HG02970 (cell line): ENCODE results near the gene ZDHHC14.

Source experiments
- ATAC-seq: cut with Tn5 transposase; IDR thresholded peaks from one replicate; pipeline ENCODE4 v1.9.1; 2021; ENCODE audit warnings: mild to moderate bottlenecking, moderate library complexity, moderate number of reproducible peaks; ENCODE audit not compliant: unreplicated experiment, low FRiP score

The ZDHHC14 gene

DNA sequence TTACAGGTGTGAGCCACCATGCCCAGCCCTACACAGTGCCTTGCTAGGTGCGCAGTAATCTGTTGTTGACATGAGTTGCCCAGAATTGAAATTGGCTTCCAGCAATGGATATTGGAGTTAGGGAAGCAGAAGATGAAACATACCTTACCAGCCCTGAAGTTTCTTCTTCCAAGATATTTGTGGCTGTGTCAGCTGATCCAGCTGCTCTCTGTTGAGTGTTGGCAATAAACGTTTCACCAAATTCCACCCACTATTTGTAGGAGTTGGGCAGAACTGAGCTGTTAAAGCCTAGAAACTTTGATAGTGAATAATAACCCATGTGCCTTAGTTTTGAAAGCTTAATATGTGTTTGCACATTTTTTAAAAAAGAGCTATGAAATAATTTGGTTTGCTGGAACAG lies 223.8 kb downstream of the ZDHHC14 start:
- no peak for ATAC-seq

DNA sequence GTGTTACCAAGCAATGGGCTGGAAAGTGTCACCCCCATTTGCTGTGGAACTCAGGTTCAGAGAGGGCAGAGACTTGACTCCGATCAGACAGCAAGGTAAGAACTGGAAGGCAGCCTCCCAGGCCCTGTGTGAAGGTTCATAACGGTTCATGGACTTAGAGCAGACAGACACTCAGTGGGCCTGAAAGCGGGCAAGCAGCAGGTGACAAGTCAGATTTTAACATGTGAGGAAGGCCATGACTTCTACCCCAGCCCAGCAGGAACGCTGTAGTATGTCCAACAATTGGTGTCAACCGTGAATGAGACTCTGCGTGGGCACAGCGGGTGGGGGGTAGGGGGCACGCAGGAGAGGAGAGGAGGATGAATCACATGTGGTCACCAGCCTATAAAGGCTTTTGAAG lies 224.5 kb downstream of the ZDHHC14 start:
- ATAC-seq, result no peak

DNA sequence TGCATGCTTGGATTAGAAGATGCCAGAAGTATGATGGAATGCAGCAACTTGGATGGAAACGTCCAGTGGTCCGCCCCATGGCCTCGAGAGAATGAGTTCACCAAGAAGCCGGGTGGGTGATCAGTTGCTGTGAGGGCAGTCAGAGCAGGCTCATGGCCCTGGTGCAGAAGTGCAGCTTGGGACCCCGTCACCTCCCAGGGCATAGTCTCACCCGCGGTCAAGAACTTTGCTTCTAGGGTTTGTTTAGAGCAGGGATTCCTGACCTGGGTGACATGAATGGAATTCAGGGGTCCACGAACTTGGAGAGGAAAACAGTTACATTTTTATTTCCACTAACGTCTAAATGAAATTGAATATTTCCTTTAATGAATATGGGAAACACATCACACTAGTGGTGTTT lies 225.5 kb downstream of the ZDHHC14 start:
- no peak for ATAC-seq

DNA sequence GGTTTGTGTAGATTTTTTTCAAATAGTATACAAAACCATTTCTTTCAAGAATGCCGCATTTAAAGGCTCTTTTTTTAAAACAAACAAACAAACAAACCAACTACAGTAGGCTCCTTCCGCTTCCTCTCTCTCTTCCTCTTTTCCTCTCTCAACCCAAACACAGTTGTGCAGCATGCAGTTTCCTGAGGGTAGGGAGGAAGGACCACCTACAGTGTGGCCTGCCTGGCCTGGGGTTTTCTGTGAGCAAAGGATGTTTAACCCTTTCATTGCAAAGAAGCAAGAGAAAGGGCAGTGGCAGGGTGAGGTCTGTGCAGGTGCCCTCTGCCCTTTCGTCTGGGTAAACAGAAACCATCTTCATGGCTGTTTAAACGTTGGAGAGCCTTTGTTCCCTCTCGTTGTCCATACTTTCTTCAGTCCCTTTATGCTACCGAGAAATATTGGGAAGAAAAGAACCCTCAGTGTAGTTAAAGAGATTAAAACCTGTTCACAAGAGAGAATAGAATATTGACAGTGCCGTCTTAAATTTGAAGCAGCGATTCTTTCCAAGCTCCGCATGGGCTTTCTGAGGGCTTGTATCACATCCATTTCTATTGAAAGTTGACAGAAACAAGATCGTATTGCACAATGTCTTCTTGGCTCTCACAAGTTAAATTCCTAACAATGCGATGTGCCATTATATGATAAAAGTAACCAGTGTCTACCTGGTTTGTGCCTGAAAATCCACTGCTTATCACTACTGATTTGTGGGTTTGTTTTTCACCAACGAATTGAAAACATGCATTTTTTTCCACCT lies 226.5 kb downstream of the ZDHHC14 start:
- ATAC-seq, result no peak

DNA sequence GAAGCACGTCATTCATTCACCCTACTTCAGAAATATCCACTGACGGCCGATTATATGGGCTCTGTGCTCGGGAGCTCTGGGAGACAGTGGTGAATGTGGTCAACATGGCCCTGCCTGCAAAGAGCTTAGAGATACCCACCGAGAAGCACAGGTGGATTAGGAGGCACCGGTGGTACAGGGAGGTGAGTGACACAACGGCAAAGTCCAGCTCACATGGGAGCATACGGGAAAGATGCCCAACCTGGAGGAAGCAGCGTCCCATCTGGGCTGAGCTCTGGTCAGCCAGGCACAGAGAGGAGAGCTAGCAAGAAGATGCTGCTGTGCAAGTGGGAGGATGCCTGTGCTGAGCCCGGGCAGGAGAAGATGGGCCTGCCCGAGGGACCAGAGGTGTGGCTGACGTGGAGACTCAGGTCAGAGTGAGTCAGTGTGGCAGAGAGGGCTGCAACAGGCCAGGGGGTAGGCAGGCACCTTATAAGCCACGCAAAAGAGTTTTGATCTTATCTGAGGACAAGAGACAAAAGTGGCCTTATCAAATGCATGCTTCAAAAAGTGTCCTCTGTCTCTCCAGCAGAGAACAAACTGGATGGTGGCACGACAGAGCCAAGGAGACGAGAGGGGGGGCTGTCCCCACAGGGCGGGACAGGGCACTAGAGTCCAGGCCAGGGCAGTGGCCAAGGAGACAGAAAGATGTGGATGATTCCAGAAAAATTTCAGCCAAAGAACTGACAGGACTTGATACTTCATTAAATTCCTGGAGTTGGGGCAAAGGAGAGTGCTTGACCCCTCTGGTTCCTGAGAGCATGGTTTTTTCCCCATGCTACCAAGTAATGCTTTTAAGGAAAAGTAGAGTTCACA lies 227.5 kb downstream of the ZDHHC14 start:
- no peak for ATAC-seq

DNA sequence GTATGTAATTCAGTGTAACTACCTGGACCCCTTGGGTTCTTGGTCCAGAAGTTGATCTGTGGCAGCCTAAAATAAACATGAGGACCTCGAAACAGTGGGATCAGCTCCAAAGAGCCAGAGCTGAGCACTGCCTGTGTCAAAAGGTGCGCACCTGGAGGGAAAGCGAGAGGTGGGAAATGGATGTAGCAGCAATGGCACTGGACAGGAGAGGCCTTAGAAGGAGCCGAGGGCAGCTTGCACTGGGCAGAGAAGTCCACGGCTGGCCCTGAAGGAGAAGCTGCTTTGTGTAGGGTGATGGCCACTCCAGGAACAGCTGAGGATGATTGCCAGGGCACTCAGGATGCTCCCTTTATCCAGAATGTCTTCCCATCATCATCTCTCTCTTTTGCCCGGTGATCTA lies 228.1 kb downstream of the ZDHHC14 start:
- ATAC-seq, result no peak

DNA sequence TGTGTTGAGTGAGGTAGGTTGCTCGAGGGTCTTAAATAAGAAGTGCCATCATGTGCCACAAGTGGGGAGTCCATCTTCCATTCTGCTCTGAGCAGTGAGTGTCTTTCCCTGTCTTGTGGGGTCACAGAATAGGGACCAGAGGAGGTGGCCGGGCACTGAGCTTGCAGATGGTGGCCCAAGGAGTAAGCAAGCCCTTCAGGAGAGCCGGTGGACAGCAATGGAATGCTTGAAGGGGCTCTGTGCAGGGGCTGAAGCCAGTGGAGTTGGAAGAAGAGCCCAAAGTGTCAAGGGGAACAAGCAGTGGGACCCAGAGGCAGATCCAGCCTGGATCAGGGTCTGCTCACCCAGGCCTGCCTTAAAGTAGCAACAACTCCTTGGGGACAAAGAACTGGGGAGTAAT lies 228.6 kb downstream of the ZDHHC14 start:
- ATAC-seq, result no peak

DNA sequence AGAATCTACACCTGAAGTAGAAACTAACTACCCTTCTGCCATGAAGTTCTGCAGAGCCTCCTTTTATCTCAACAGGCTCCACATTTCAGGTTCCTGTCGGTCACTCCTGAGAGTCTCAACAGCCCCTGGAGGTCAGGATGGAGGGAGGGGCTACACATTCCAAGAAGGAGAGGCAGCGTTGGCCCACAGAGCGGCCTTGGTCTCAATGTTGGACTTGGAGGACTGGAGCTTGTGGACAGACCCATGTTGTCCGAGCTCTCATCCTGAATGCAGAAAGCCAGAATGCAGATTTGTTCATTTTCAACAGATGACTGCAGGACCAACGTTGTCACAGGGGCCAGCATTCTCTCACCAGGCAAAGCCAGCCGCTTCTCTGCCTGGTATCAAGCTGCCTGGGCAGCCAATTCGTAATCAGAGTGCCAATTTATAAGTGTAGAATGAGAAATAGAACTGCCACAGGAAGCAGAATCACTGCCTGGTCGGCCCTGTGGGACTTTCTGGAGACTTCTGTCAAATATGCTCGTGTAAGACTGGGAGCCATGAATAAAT lies 229.5 kb downstream of the ZDHHC14 start:
- no peak for ATAC-seq

DNA sequence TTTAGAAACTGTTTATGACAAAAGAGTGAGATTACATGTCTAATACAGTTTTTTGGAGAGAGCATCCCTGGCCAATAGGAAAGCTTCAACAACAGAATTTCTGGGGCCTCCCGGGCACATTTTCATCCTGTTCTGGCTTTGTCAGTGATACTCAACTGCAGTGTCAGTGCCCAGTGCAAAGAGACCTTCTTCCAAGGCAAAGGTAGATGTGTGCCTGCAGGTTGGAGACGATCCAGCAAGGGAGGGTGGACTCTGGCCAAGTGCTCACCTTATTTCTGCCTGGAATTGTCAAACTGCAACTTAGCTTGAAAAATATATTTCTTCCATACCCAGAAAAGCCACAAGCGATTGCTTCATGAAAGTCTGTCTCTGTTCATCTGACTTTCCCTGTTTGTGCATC lies 230.4 kb downstream of the ZDHHC14 start:
- ATAC-seq, result no peak

DNA sequence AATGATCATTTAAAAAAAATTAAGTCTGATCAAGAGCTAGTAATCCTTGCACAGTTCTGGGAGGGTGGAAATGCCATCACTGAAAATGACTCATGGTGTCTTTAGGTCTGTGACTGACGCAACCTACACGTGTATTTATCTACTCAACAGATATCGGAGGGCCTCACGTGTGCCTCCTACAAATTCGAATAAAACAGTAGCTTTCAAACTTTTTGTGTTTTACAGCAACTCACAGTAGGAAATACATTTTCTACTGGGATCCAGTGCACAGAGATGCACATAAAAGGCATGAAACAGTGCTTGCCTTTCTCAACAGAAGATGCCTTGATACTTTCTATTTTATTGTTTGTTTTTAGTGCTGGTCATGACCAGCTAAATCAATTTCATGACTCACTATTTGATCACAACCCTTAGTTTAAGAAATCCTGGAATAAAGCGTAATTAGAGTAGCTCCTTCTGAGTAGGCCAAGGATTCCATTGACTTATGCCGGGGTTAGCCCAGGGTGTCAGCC lies 232.1 kb downstream of the ZDHHC14 start:
- ATAC-seq, result no peak

DNA sequence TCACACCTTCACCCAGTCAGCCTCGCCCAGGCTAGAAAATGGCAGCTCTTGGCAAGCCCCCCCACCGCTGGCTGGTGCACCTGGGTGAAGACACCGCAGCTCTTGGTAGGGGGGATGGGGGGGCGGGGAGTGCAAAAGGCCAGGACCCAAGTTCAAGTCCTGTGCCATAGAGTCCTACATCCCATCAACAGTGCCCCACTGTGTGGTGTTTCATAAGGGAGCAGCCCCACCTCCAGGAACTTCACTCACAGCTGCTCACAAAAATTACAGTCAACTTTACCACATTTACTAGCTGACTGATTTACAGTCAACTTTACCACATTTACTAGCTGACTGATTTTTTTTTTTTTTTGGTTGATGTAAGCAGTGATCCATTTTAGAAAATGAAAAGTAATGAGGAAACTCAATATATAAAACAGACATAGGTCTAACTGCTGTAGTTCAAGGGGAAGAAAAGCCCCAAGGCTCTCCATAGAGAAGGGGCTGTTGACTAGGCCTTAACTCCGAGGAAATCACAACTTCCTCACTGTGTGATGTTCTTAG lies 233.1 kb downstream of the ZDHHC14 start:
- no peak for ATAC-seq

DNA sequence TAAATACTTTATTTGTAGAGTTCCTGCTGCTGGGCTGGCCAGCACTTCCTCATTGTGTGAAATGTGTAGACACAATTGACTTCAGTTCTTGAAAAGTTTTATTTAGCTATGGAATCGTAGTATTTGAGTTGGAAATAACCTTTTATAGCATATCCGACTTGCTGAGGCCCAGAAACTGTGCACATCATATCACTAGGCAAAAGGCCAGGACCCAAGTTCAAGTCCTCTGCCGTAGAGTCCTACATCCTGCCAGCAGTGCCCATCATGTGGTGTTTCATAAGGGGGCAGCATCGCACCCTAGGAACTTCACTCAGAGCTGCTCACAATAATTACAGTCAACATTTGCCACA lies 234.4 kb downstream of the ZDHHC14 start:
- no peak for ATAC-seq

DNA sequence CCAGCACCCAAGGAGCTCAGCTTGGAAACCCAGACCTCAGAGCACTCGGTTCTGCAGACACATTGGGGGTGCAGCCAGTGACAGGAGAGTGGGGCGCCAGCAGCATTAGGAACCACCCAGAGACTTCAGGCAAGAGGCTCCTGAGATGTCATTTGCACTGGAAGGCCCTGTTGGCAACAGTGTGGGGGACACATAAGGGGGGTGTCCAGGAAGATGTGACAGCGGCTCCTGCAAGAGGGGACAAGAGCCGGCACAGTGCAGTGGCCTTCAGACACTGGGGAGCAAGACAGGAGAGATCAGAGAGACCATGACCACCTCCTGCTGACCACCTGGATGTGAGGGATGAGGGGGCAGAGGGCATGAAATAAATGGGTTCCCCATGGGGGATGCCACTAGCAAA lies 235.0 kb downstream of the ZDHHC14 start:
- ATAC-seq, result no peak

DNA sequence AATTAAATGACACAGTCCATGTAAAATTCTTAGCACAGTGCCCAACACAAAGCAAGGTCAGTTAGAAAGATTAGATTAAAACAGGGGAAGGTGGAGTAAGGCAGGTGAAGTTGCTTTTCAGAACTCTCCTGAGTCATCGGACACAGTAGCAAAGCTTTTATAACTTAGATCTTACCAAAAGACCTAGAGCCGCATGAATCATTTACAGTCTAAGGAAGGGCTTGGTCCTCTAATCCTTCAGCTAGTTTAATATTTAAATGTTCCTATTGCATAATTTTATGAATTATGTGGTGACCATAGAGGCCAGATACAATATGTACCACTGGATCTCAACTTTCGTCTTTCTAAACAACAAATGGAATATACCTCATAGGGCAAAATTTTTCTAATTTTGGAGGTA lies 240.0 kb downstream of the ZDHHC14 start:
- no peak for ATAC-seq

DNA sequence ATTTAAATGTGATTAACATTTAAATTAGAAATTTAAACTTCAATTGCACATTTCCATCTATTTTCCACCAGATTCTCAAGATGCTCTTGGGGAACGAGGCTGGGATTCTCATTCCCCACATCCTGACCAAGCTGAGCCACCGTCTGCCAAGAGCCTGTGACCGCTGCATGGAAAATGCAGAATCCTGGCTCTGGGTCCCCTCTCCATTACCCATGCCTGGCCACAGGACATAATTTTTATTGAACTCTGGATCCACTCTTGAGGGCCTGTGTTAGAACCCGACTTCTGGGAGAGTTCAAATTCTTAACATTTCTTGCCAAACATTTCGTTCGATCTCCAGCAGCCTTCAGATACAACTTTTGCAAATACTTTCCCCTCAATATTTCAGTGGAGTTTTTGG lies 240.4 kb downstream of the ZDHHC14 start:
- ATAC-seq, result no peak

DNA sequence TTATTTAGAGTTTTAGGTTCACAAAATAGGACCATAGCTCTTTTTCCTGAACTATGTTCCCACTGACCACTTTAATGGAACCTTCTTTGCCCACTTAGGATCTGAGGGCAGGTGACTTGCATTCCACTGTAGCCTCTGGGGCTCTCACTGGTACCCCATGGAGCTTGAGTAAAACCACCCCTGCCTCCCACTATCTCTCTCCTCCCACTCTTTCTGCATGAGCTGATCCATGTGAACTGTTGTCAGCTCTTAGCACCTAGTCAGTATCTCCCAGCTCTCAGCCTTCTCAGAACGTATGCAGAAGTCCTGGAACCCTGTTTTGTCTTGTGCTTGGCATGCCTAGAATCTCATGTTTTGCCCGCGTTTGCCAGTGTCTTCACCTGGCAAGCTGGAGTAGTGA lies 241.4 kb downstream of the ZDHHC14 start:
- ATAC-seq, result no peak

DNA sequence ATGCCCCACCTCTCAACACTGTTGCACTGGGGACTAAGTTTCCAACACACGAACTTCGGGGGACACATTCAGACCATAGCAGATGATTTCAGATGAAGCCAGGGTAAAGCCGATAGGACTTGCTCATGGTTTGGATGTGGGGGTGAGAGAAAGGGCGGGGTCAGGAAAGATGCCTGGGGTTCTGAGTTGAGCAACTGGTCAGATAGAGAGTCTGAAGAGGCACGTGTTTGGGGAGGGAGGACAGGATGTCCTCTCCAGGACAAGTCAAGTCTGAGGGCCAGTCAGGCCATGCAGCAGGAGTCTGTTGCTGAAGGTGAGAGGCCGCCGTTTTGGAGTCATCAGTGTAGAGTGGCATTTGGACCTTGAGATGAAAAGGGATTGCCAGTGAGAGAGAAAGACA lies 244.1 kb downstream of the ZDHHC14 start:
- ATAC-seq, result no peak

DNA sequence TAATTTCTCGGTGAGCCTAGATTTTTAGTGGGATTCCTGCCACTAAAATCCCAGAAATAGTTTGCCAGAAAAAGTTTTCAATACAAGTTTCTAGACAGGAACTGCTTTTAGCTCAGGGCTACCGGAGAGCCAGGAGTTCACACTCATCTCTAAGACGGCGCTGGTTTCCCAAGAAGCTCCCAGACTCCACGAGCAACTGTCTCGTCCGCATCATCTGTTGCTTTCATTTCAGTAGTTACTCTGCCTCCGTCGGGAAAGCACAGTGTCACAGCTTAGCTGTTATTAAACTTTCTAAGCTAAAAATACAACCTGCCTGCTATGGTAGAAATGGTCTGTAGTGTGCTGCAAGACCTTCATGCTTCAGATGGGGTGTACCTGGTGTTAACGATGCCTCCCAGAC lies 244.8 kb downstream of the ZDHHC14 start:
- ATAC-seq, result no peak

DNA sequence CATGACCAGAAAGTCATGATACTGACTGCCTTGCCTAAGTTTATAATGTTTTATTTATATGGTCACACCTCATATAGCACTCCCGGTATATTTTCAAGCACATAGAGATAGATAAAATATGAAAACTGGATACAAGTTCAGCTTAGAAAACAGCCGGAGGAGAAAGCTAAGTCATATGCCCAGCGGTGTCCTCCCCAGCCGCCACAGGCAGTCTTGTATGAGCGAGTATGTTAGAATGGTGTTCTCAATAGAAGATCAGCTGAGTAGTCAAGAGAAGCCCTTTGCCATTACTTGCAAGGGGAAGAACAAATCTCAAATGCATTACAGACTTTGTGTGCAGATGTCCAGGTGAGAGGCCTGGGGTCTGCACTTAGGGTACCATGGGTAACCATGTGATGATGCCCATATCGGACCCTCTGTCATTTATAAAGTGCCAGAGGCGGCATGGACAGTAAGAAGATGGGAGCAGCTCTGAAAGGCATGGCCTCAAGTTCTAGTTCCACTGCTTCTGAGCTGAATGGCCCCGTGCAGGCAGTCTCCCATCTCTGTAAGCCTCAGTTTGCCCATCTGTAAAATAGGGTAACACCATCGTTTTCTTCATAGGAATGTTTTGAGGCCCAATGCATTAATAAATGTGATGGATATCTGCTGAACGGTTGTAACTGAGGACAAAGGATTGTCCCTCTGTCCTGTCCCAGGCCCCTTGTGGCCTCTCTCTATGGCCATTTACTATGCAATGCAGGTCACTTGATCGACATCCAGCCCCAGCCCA lies 246.4 kb downstream of the ZDHHC14 start:
- ATAC-seq, result no peak

DNA sequence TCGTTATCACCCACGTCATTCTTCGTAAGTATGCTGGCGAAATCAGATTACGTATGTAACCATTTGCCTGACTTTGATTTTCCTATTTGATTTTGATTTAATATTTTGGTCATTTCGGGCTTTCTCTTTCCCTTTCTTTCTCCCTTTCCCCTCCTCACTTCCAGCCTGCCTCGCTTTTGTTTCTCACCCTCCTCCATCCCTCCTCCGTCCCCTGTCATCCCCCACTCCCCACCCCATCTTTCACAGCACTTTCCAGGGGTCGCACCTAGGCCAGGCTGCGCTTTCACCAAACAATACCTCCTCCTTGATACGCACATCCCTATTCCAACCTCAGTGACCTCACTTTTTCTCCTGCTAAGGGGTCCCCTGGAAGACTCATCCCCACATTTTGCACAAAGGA lies 247.5 kb downstream of the ZDHHC14 start:
- ATAC-seq, result no peak
